Activated CD8-positive, alpha-beta memory T cell treated with anti-CD3 and anti-CD28 coated beads, Interleukin-2, amount 10 ng/mL, durations not matched to agents 7 days and 5 days (primary cell): ENCODE results near the gene OR10W1. TPM values are rescaled to one million over a fixed set of nuclear protein-coding genes. Genes with fewer than 3 reads are reported as not detected.
A peak's percentile ranks its signal among the peaks of the same experiment; 100 is the strongest.

Experiments used
- ATAC-seq: fragments of 150-1000 bp; cut with Tn5 transposase; one replicate; pipeline ENCODE4 v1.10.0; 2021; ENCODE audit warnings: moderate library complexity
- CTCF ChIA-PET: fragments of 350-600 bp; sonication (Branson Sonifier 250); formaldehyde crosslinking; loops from one replicate; lab custom pipeline; 2021; ENCODE audit warnings: antibody characterized with exemption; lab: Charles Lee
- DNase-seq: peaks from one replicate; pipeline ENCODE4 v3.0.0-alpha.2; 2020
- H3K27ac Mint-ChIP-seq: one replicate; pipeline ENCODE4 v1.8.0; 2021; ENCODE audit warnings: mild to moderate bottlenecking, mixed read lengths
- H3K27me3 Mint-ChIP-seq: one replicate; pipeline ENCODE4 v1.8.0; 2021; ENCODE audit warnings: mixed read lengths
- H3K36me3 Mint-ChIP-seq: one replicate; pipeline ENCODE4 v1.8.0; 2021; ENCODE audit warnings: mild to moderate bottlenecking, mixed read lengths
- H3K4me1 Mint-ChIP-seq: one replicate; pipeline ENCODE4 v1.8.0; 2021; ENCODE audit warnings: mixed read lengths
- H3K4me3 Mint-ChIP-seq: one replicate; pipeline ENCODE4 v1.8.0; 2021; ENCODE audit warnings: mild to moderate bottlenecking, moderate library complexity, mixed read lengths
- H3K9me3 Mint-ChIP-seq: one replicate; pipeline ENCODE4 v1.8.0; 2022; ENCODE audit warnings: low read depth, mixed read lengths
- total RNA-seq, 2 experiments: library from RNA; stranded (reverse); gene quantifications; one replicate each; pipeline ENCODE4 v1.2.3, GENCODE V29; 2021

OR10W1 gene
- not detected for total RNA-seq

GRCh38 chr11:58268142-58268541 lies at the start of gene OR10W1:
Gene OR10W1, minus strand, starts transcription at chr11:58268260. Its CDS starts 402 bp downstream, at chr11:58267858.
- ATAC-seq (no peak), DNase-seq (no peak)
- Mint-ChIP-seq H3K36me3 (no peaks in the 10 kb centered on the region), H3K4me3 (no peak within 1 kb of the TSS), H3K9me3 (no peaks in the 10 kb centered on the region), H3K27ac (no peak within 1 kb of the TSS), H3K27me3 (no peaks in the 10 kb centered on the region), H3K4me1 (no peaks in the 10 kb centered on the region)
- CTCF ChIA-PET: no interaction called here

GRCh38 chr11:58316142-58316541 lies 48.1 kb upstream of the OR10W1 start:
- Mint-ChIP-seq H3K27me3 (no peaks in the 10 kb centered on the region), H3K27ac (no peak overlapping the region), H3K36me3 (no peaks in the 10 kb centered on the region), H3K4me3 (no peak overlapping the region), H3K9me3 (no peaks in the 10 kb centered on the region), H3K4me1 (no peaks in the 10 kb centered on the region)
- CTCF ChIA-PET: no interaction called here
- ATAC-seq (no peak), DNase-seq (no peak)

GRCh38 chr11:58301576-58301975 lies 33.5 kb upstream of the OR10W1 start:
- ATAC-seq: no peak
- H3K36me3 Mint-ChIP-seq: no peaks in the 10 kb centered on the region
- CTCF ChIA-PET: no interaction called here
- no peak for DNase-seq
- H3K4me3 Mint-ChIP-seq: no peak overlapping the region
- no peaks in the 10 kb centered on the region for H3K27me3 Mint-ChIP-seq
- H3K27ac Mint-ChIP-seq: no peak overlapping the region
- H3K9me3 Mint-ChIP-seq: no peaks in the 10 kb centered on the region
- no peaks in the 10 kb centered on the region for H3K4me1 Mint-ChIP-seq

- ATAC-seq: no peak
These were observed 24.0 kb upstream of the OR10W1 start for GRCh38 chr11:58292017-58292416.

GRCh38 chr11:58289266-58289665 lies 21.2 kb upstream of the OR10W1 start:
- no peak for DNase-seq
- no peak for ATAC-seq
- H3K27me3 Mint-ChIP-seq: peaks cover 2% of the 10 kb centered on the region
- no peaks in the 10 kb centered on the region for H3K4me1 Mint-ChIP-seq
- CTCF ChIA-PET: no interaction called here
- no peak overlapping the region for H3K27ac Mint-ChIP-seq
- no peaks in the 10 kb centered on the region for H3K9me3 Mint-ChIP-seq
- no peak overlapping the region for H3K4me3 Mint-ChIP-seq
- no peaks in the 10 kb centered on the region for H3K36me3 Mint-ChIP-seq

More at GRCh38 chr11:58292017-58292416, 24.0 kb upstream of the OR10W1 start:
- H3K4me3 Mint-ChIP-seq: no peak overlapping the region
- H3K27me3 Mint-ChIP-seq: peaks cover 2% of the 10 kb centered on the region
- H3K36me3 Mint-ChIP-seq: no peaks in the 10 kb centered on the region
- CTCF ChIA-PET: no interaction called here
- no peaks in the 10 kb centered on the region for H3K9me3 Mint-ChIP-seq
- H3K4me1 Mint-ChIP-seq: no peaks in the 10 kb centered on the region
- H3K27ac Mint-ChIP-seq: no peak overlapping the region
- no peak for DNase-seq

- Mint-ChIP-seq H3K9me3 (no peaks in the 10 kb centered on the region), H3K36me3 (no peaks in the 10 kb centered on the region), H3K27ac (no peak overlapping the region), H3K4me1 (no peaks in the 10 kb centered on the region), H3K4me3 (no peak overlapping the region), H3K27me3 (peaks cover 2% of the 10 kb centered on the region)
- ATAC-seq (peak; percentile 47), DNase-seq (no peak)
- CTCF ChIA-PET: no interaction called here
These were observed 18.2 kb upstream of the OR10W1 start for GRCh38 chr11:58286249-58286648.

GRCh38 chr11:58285483-58286040 lies 17.5 kb upstream of the OR10W1 start:
- Mint-ChIP-seq H3K4me3 (no peak overlapping the region), H3K27ac (no peak overlapping the region), H3K36me3 (no peaks in the 10 kb centered on the region), H3K27me3 (peaks cover 2% of the 10 kb centered on the region), H3K9me3 (no peaks in the 10 kb centered on the region), H3K4me1 (no peaks in the 10 kb centered on the region)
- DNase-seq (no peak), ATAC-seq (no peak)
- CTCF ChIA-PET: no interaction called here

- H3K36me3 Mint-ChIP-seq: no peaks in the 10 kb centered on the region
- no peaks in the 10 kb centered on the region for H3K9me3 Mint-ChIP-seq
- no peak for DNase-seq
- CTCF ChIA-PET: no interaction called here
- no peak for ATAC-seq
- no peaks in the 10 kb centered on the region for H3K4me1 Mint-ChIP-seq
- H3K4me3 Mint-ChIP-seq: no peak overlapping the region
- no peak overlapping the region for H3K27ac Mint-ChIP-seq
- peaks cover 2% of the 10 kb centered on the region for H3K27me3 Mint-ChIP-seq
These were observed 8.1 kb upstream of the OR10W1 start for GRCh38 chr11:58276151-58276550.

GRCh38 chr11:58275002-58275401 lies 6.9 kb upstream of the OR10W1 start:
- Mint-ChIP-seq H3K27me3 (peaks cover 2% of the 10 kb centered on the region), H3K27ac (no peak overlapping the region), H3K4me3 (no peak overlapping the region), H3K9me3 (no peaks in the 10 kb centered on the region), H3K36me3 (no peaks in the 10 kb centered on the region), H3K4me1 (no peaks in the 10 kb centered on the region)
- DNase-seq: no peak
- no peak for ATAC-seq
- CTCF ChIA-PET: no interaction called here

- H3K27ac Mint-ChIP-seq: no peak overlapping the region
- no peaks in the 10 kb centered on the region for H3K27me3 Mint-ChIP-seq
- no peaks in the 10 kb centered on the region for H3K9me3 Mint-ChIP-seq
- H3K4me1 Mint-ChIP-seq: no peaks in the 10 kb centered on the region
- H3K36me3 Mint-ChIP-seq: no peaks in the 10 kb centered on the region
- DNase-seq: no peak
- CTCF ChIA-PET: no interaction called here
- ATAC-seq: no peak
- H3K4me3 Mint-ChIP-seq: no peak overlapping the region
These were observed 8.1 kb downstream of the OR10W1 start for GRCh38 chr11:58259983-58260382.

- CTCF ChIA-PET: no interaction called here
- no peaks in the 10 kb centered on the region for H3K4me1 Mint-ChIP-seq
- no peaks in the 10 kb centered on the region for H3K36me3 Mint-ChIP-seq
- DNase-seq: no peak
- H3K4me3 Mint-ChIP-seq: no peak overlapping the region
- no peak overlapping the region for H3K27ac Mint-ChIP-seq
- no peaks in the 10 kb centered on the region for H3K27me3 Mint-ChIP-seq
- ATAC-seq: no peak
- H3K9me3 Mint-ChIP-seq: no peaks in the 10 kb centered on the region
These were observed 13.1 kb downstream of the OR10W1 start for GRCh38 chr11:58254936-58255335.

GRCh38 chr11:58243954-58244353 lies 24.1 kb downstream of the OR10W1 start:
- Mint-ChIP-seq H3K9me3 (peaks cover 2% of the 10 kb centered on the region), H3K27ac (no peak overlapping the region), H3K4me1 (no peaks in the 10 kb centered on the region), H3K4me3 (no peak overlapping the region), H3K36me3 (no peaks in the 10 kb centered on the region), H3K27me3 (no peaks in the 10 kb centered on the region)
- DNase-seq (no peak), ATAC-seq (no peak)
- CTCF ChIA-PET: no interaction called here

- no peak overlapping the region for H3K4me3 Mint-ChIP-seq
- no peak overlapping the region for H3K27ac Mint-ChIP-seq
- H3K27me3 Mint-ChIP-seq: no peaks in the 10 kb centered on the region
- no peaks in the 10 kb centered on the region for H3K9me3 Mint-ChIP-seq
- no peak for ATAC-seq
- CTCF ChIA-PET: no interaction called here
- no peak for DNase-seq
- no peaks in the 10 kb centered on the region for H3K4me1 Mint-ChIP-seq
- no peaks in the 10 kb centered on the region for H3K36me3 Mint-ChIP-seq
These were observed 40.0 kb downstream of the OR10W1 start for GRCh38 chr11:58227956-58228615.

GRCh38 chr11:58222721-58223120 lies 45.3 kb downstream of the OR10W1 start:
- ATAC-seq: no peak
- DNase-seq: no peak
- H3K4me1 Mint-ChIP-seq: no peaks in the 10 kb centered on the region
- no peaks in the 10 kb centered on the region for H3K36me3 Mint-ChIP-seq
- no peak overlapping the region for H3K27ac Mint-ChIP-seq
- no peak overlapping the region for H3K4me3 Mint-ChIP-seq
- H3K9me3 Mint-ChIP-seq: no peaks in the 10 kb centered on the region
- no peaks in the 10 kb centered on the region for H3K27me3 Mint-ChIP-seq
- CTCF ChIA-PET: no interaction called here
